Prostate gland (tissue), 2 donors: ENCODE measurements around the gene MYDGF. TPM values are rescaled to one million over a fixed set of nuclear protein-coding genes. Genes with fewer than 3 reads are reported as not detected.

ENCODE experiments used
- DNase-seq: peaks from one replicate; pipeline ENCODE4 v3.0.0-alpha.2; 2019; ENCODE audit warnings: low spot score
- H3K27ac ChIP-seq, 2 donors: fragments of 200-600 bp; sonication (generic); 2 replicates each; pipeline ENCODE4 v1.5.1; 2017 to 2019
- H3K27me3 ChIP-seq: fragments of 200-600 bp; sonication (generic); replicated peaks from 2 replicates; pipeline ENCODE4 v1.5.1; 2019; ENCODE audit not compliant: insufficient read depth
- H3K36me3 ChIP-seq, 2 donors: fragments of 200-600 bp; sonication (generic); 1 replicate in 1 of 2; 2 replicates in 1 of 2; pipeline versions ENCODE4 v1.5.1 to v1.8.1; 2017 to 2019
- H3K4me1 ChIP-seq: fragments of 200-600 bp; sonication (generic); replicated peaks from 2 replicates; pipeline ENCODE4 v1.5.1; 2019
- H3K4me3 ChIP-seq, 2 donors: fragments of 200-600 bp; sonication (generic); 2 replicates each; pipeline ENCODE4 v1.5.1; 2017 to 2019
- H3K9me3 ChIP-seq: fragments of 200-600 bp; sonication (generic); 2 replicates; pipeline ENCODE4 v1.5.1; 2017
- CTCF ChIP-seq, 4 experiments: fragments of 200-600 bp in 2 of 4; fragments of 450-650 bp in 2 of 4; sonication (generic) in 2 of 4; IDR thresholded peaks; 1 replicate in 3 of 4; 2 replicates in 1 of 4; pipeline ENCODE4 v1.5.1; 2016 to 2019; ENCODE audit warnings: antibody characterized with exemption in 4 of 4, mild to moderate bottlenecking in 2 of 4, moderate library complexity in 2 of 4
- POLR2A ChIP-seq: fragments of 450-650 bp; IDR thresholded peaks from one replicate; pipeline ENCODE4 v1.6.1; 2016; ENCODE audit warnings: antibody characterized with exemption, mild to moderate bottlenecking
- POLR2AphosphoS5 ChIP-seq: sonication (generic); formaldehyde crosslinking; IDR thresholded peaks from one replicate; pipeline ENCODE4 v1.6.1; 2017; ENCODE audit warnings: antibody characterized with exemption
- WGBS: methylation state at CpG from one replicate; pipeline ENCODE4 v1.1.5; 2018; 5-methylcytosine and 5-hydroxymethylcytosine counted together
- intact Hi-C: fragments of 100-400 bp; cut with DNase I; formaldehyde crosslinking; loops from one replicate; pipeline ENCODE4 v1.14.2; 2022
- total RNA-seq, 2 donors: library from RNA; depleted of rRNA; stranded (reverse); fragments of >200 nt; gene quantifications; one replicate each; pipeline ENCODE4 v1.1.0, GENCODE V29; 2016

MYDGF gene
- total RNA-seq, 2 donors from 2014 or later, result 70.9 to 116 TPM

GRCh38 chr19:4619668-4620294 lies 50.4 kb downstream of the MYDGF start:
- intact Hi-C loops, result no loop called here
- Histone ChIP-seq H3K27ac (no peak overlapping the region), H3K27me3 (no peaks in the 10 kb centered on the region), H3K4me3 (no peak overlapping the region), H3K4me1 (no peaks in the 10 kb centered on the region), H3K36me3 (no peaks in the 10 kb centered on the region), H3K9me3 (no peaks in the 10 kb centered on the region)
- 79% methylated on average over 17 of the region's 17 CpGs for WGBS
- DNase-seq, result no peak
- no peak for TF ChIP-seq POLR2A
- TF ChIP-seq POLR2AphosphoS5, result no peak
- no peak for TF ChIP-seq CTCF (IDR thresholded peaks at IDR 0.05)

GRCh38 chr19:4618019-4618418 lies 52.1 kb downstream of the MYDGF start:
- no peaks in the 10 kb centered on the region for H3K36me3 ChIP-seq
- no peaks in the 10 kb centered on the region for H3K9me3 ChIP-seq
- no peak overlapping the region for H3K4me3 ChIP-seq
- no peak for DNase-seq
- no peak overlapping the region for H3K27ac ChIP-seq
- H3K4me1 ChIP-seq, result no peaks in the 10 kb centered on the region
- TF ChIP-seq POLR2AphosphoS5, result no peak
- WGBS, result 41% methylated on average over 6 of the region's 6 CpGs
- H3K27me3 ChIP-seq, result no peaks in the 10 kb centered on the region
- intact Hi-C loops, result no loop called here

DNA sequence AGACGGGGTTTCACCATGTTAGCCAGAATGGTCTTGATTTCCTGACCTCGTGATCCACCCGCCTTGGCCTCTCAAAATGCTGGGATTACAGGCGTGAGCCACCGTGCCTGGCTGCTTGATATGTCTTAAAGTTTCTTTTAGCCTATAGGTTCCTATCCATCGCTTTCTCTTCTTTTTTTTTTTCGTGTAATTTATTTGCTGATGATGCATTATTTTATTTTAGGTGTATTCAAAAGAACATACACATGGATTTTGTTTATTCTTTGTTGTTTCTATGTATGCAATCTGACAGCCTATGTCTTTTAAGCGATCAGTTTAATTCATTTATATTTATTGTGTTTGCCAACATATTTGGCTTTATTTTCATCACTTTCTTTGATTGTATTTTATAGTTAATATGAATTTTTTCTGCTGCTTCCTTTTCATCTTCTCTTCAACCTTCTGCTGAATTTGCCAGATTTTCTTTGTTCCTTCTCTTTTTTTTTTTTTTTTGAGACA lies 56.8 kb downstream of the MYDGF start:
- Histone ChIP-seq H3K9me3 (no peaks in the 10 kb centered on the region), H3K36me3 (no peaks in the 10 kb centered on the region), H3K4me1 (no peaks in the 10 kb centered on the region), H3K4me3 (no peak overlapping the region), H3K27ac (no peak overlapping the region), H3K27me3 (no peaks in the 10 kb centered on the region)
- 95% methylated on average over 8 of the region's 8 CpGs for WGBS
- DNase-seq, result no peak
- no peak for TF ChIP-seq CTCF (IDR thresholded peaks at IDR 0.05)
- TF ChIP-seq POLR2A, result no peak
- TF ChIP-seq POLR2AphosphoS5, result no peak
- intact Hi-C loops, result no loop called here

DNA sequence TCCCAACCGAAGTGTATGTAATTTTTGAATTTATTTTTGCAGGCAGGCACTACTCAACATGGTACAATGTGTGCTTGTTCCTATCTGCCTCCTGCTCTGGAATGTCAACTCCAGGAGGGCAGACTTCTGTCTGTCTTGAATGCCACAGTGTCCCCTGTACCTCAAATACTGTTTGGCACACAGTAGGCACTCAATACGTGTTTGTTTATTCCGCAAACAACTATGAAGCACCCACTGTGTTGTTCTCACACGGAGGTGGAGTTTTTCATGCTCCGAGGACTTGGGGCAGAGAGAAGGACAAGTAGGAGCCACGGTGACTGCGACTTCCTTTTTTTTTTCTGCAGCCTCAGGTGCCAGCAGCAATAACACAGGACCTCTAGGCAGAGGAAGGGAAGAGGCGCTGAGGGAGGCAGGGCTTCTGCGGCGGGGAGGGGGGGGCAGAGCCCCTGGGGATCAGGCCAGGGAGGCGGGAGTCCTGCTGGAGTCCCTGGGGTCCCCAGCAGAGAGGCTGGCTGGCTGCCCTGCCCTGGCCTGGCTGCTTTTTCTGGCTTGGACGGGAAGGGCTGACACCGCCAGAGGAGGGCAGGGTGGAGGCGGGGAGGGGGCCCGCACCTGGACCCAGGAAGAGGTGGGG lies 60.1 kb downstream of the MYDGF start:
- Histone ChIP-seq H3K27me3 (no peaks in the 10 kb centered on the region), H3K4me3 (no peak overlapping the region), H3K27ac (no peak overlapping the region), H3K4me1 (no peaks in the 10 kb centered on the region), H3K9me3 (no peaks in the 10 kb centered on the region), H3K36me3 (no peaks in the 10 kb centered on the region)
- DNase-seq, result no peak
- intact Hi-C loops, result no loop called here
- TF ChIP-seq POLR2AphosphoS5 (no peak), CTCF (IDR thresholded peaks at IDR 0.05) (no peak), POLR2A (no peak)
- 12% methylated on average over 15 of the region's 15 CpGs for WGBS

Other genes starting within 250 kb of the MYDGF start
- gene UBXN6, start 212.5 kb downstream of the MYDGF start, total RNA-seq, result 100 to 1,000 TPM in 1 of 2 donors, 10 to 100 TPM in 1; 82.7 to 199 TPM
- 10 to 100 TPM; 40.8 to 61.8 TPM for gene HDGFL2, start 198.0 kb downstream of the MYDGF start, total RNA-seq
- gene PLIN4, start 151.9 kb downstream of the MYDGF start, total RNA-seq, result 10 to 100 TPM in 1 of 2 donors, 1 to 10 TPM in 1; 8.2 to 13.9 TPM
- gene PLIN5, start 135.1 kb downstream of the MYDGF start, total RNA-seq, result 10 to 100 TPM; 23.2 to 26.8 TPM
- gene LRG1, start 130.3 kb downstream of the MYDGF start, total RNA-seq, result 1 to 10 TPM; 2.5 to 3.6 TPM
- gene SEMA6B, start 110.7 kb downstream of the MYDGF start, total RNA-seq, result 1 to 10 TPM; 4.3 to 7.8 TPM
- gene TNFAIP8L1, start 30.8 kb downstream of the MYDGF start, total RNA-seq, result 1 to 10 TPM; 4.0 to 6.2 TPM
- 100 to 1,000 TPM in 1 of 2 donors, 10 to 100 TPM in 1; 53.5 to 116 TPM for gene DPP9, start 53.5 kb upstream of the MYDGF start, total RNA-seq
- gene FEM1A, start 121.4 kb upstream of the MYDGF start, total RNA-seq, result 10 to 100 TPM; 20.7 to 30.4 TPM
- 1 to 10 TPM; 8.3 to 9.1 TPM for gene TICAM1, start 161.4 kb upstream of the MYDGF start, total RNA-seq
- gene PLIN3, start 197.3 kb upstream of the MYDGF start, total RNA-seq, result 10 to 100 TPM; 61.3 to 76.5 TPM
- gene ARRDC5, start 232.6 kb upstream of the MYDGF start, total RNA-seq, result 1 to 10 TPM in 1 of 2 donors, not detected in 1; 1.2 TPM
- gene UHRF1, start 239.2 kb upstream of the MYDGF start, total RNA-seq, result 1 to 10 TPM; 3.8 to 5.3 TPM